Endothelial cell (in vitro differentiated cells): ENCODE results near the gene DHRS7C. TPM values are rescaled to one million over a fixed set of nuclear protein-coding genes. Genes with fewer than 3 reads are reported as not detected.

Source experiments
- DNase-seq: peaks from one replicate; pipeline ENCODE4 v3.0.0; 2021; ENCODE audit warnings: low spot score
- H3K27ac Mint-ChIP-seq: one replicate; pipeline ENCODE4 v1.8.0; 2021; ENCODE audit warnings: mixed read lengths, inconsistent platforms; ENCODE audit not compliant: unreplicated experiment
- H3K27me3 Mint-ChIP-seq: one replicate; pipeline ENCODE4 v1.8.0; 2021; ENCODE audit warnings: mild to moderate bottlenecking, moderate library complexity, mixed read lengths, inconsistent platforms; ENCODE audit not compliant: unreplicated experiment
- H3K36me3 Mint-ChIP-seq: one replicate; pipeline ENCODE4 v1.8.0; 2021; ENCODE audit warnings: mild to moderate bottlenecking, low read depth, mixed read lengths, inconsistent platforms; ENCODE audit not compliant: unreplicated experiment
- H3K4me1 Mint-ChIP-seq: one replicate; pipeline ENCODE4 v1.8.0; 2021; ENCODE audit warnings: mild to moderate bottlenecking, mixed read lengths, inconsistent platforms; ENCODE audit not compliant: unreplicated experiment
- H3K4me3 Mint-ChIP-seq: one replicate; pipeline ENCODE4 v1.8.0; 2021; ENCODE audit warnings: mild to moderate bottlenecking, mixed read lengths, inconsistent platforms; ENCODE audit not compliant: unreplicated experiment
- H3K9me3 Mint-ChIP-seq: one replicate; pipeline ENCODE4 v1.8.0; 2021; ENCODE audit warnings: mixed read lengths, inconsistent platforms; ENCODE audit not compliant: unreplicated experiment
- CTCF ChIP-seq: fragments of 200-600 bp; sonication (generic); IDR thresholded peaks from one replicate; pipeline ENCODE4 v1.5.0; 2021; ENCODE audit warnings: antibody characterized with exemption; ENCODE audit not compliant: unreplicated experiment
- total RNA-seq: library from RNA; stranded (reverse); fragmentation: NEBNext Ultra II Directional; extraction: Animal tissue kit (Norgen Biotek cat#: 25700); gene quantifications from one replicate; pipeline ENCODE4 v1.2.1, GENCODE V29; 2021; ENCODE audit not compliant: unreplicated experiment

DHRS7C gene
- total RNA-seq, 1 donor from 2014 or later, result 0.31 TPM

DNA sequence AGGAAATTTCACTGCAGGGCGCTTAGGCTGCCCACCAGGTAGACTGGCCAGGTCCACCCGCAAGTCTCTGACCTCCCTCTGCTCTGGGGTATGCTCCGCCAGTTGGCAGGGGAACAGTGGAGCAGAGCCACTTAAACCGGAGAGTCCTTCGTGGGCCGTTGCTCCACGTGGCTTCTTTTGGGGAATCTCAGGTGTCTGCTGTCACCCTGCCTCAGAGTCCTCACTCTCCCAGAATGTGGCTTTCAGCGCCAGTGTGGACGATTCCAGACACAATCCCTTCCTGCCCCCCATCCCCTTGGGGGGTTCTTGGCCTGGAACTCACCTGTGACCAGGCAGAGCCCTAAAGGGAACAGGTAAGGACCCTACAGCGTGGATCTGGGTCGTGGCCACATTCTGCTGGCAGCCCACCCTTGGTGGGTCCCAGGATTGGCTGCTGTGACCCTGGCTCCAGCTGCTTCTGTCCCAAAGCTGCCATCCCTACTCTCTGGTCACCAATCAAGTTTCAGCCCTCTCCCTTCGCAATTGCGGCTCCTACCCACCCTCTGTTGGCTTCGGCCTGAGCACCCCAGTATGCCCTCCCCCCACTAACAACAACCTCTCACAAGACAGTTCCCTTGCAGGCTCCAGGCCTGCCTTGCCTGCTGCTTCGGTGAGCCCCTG lies 22.2 kb downstream of the DHRS7C start:
- Mint-ChIP-seq H3K9me3 (no peaks in the 10 kb centered on the region), H3K4me3 (no peak overlapping the region), H3K4me1 (peaks cover 11% of the 10 kb centered on the region), H3K27ac (no peak overlapping the region), H3K27me3 (peaks cover 2% of the 10 kb centered on the region), H3K36me3 (no peaks in the 10 kb centered on the region)
- no peak for DNase-seq
- no peak for TF ChIP-seq CTCF

GRCh38 chr17:9768381-9768934 lies 22.9 kb downstream of the DHRS7C start:
- no peak for DNase-seq
- Mint-ChIP-seq H3K27ac (no peak overlapping the region), H3K27me3 (peaks cover 3% of the 10 kb centered on the region), H3K36me3 (no peaks in the 10 kb centered on the region), H3K4me1 (peaks cover 11% of the 10 kb centered on the region), H3K9me3 (no peaks in the 10 kb centered on the region), H3K4me3 (no peak overlapping the region)
- TF ChIP-seq CTCF, result peak; percentile 78

- no peak for TF ChIP-seq CTCF
- Mint-ChIP-seq H3K9me3 (no peaks in the 10 kb centered on the region), H3K4me3 (no peak overlapping the region), H3K36me3 (no peaks in the 10 kb centered on the region), H3K4me1 (peaks cover 4% of the 10 kb centered on the region), H3K27ac (no peak overlapping the region), H3K27me3 (peaks cover 3% of the 10 kb centered on the region)
- DNase-seq, result no peak
Measured at GRCh38 chr17:9767432-9767991, 23.9 kb downstream of the DHRS7C start.

- Mint-ChIP-seq H3K9me3 (no peaks in the 10 kb centered on the region), H3K4me1 (peaks cover 4% of the 10 kb centered on the region), H3K36me3 (no peaks in the 10 kb centered on the region), H3K27ac (no peak overlapping the region), H3K4me3 (no peak overlapping the region), H3K27me3 (peaks cover 3% of the 10 kb centered on the region)
- no peak for TF ChIP-seq CTCF
- no peak for DNase-seq
Measured at GRCh38 chr17:9766970-9767369, 24.4 kb downstream of the DHRS7C start.

- H3K27me3 Mint-ChIP-seq, result peaks cover 3% of the 10 kb centered on the region
- H3K4me3 Mint-ChIP-seq, result no peak overlapping the region
- TF ChIP-seq CTCF, result no peak
- H3K4me1 Mint-ChIP-seq, result peaks cover 4% of the 10 kb centered on the region
- no peak overlapping the region for H3K27ac Mint-ChIP-seq
- H3K36me3 Mint-ChIP-seq, result no peaks in the 10 kb centered on the region
- H3K9me3 Mint-ChIP-seq, result no peaks in the 10 kb centered on the region
- no peak for DNase-seq
Measured at GRCh38 chr17:9765322-9765721, 26.1 kb downstream of the DHRS7C start.
